Thymus (tissue), 11 donors: ENCODE results near the gene SYT2. TPM values are rescaled to one million over a fixed set of nuclear protein-coding genes. Genes with fewer than 3 reads are reported as not detected.

ENCODE experiments used
- DNase-seq, 9 donors: peaks; one replicate each; pipeline ENCODE4 v3.0.0-alpha.2; 2013; ENCODE audit warnings: low spot score in 9 of 9, low read depth in 6 of 9, missing footprints in 1 of 9
- H3K27ac ChIP-seq, 2 donors: one replicate each; pipeline ENCODE4 v1.5.1; 2013; ENCODE audit warnings: control low read depth in 1 of 2, low read depth in 1 of 2, low read length in 1 of 2, mild to moderate bottlenecking in 1 of 2, moderate library complexity in 1 of 2
- H3K27me3 ChIP-seq, 2 donors: one replicate each; pipeline ENCODE4 v1.5.1; 2013; ENCODE audit warnings: low read length in 1 of 2; ENCODE audit not compliant: control insufficient read depth in 2 of 2, insufficient read depth in 1 of 2
- H3K36me3 ChIP-seq, 2 donors: one replicate each; pipeline ENCODE4 v1.5.1; 2013; ENCODE audit warnings: low read length in 1 of 2, mild to moderate bottlenecking in 1 of 2, moderate library complexity in 1 of 2; ENCODE audit not compliant: control insufficient read depth in 2 of 2, insufficient read depth in 2 of 2
- H3K4me1 ChIP-seq, 2 donors: one replicate each; pipeline ENCODE4 v1.5.1; 2013; ENCODE audit warnings: low read length in 2 of 2; ENCODE audit not compliant: control insufficient read depth in 2 of 2, insufficient read depth in 2 of 2
- H3K4me3 ChIP-seq, 2 donors: one replicate each; pipeline ENCODE4 v1.5.1; 2013; ENCODE audit warnings: low read length in 2 of 2, control low read depth in 1 of 2, mild to moderate bottlenecking in 1 of 2
- H3K9me3 ChIP-seq, 2 donors: one replicate each; pipeline ENCODE4 v1.5.1; 2013; ENCODE audit warnings: low read length in 1 of 2, mild to moderate bottlenecking in 1 of 2; ENCODE audit not compliant: control insufficient read depth in 2 of 2, insufficient read depth in 1 of 2
- WGBS: extraction: QIAGEN DNeasy Blood & Tissue Kit; methylation state at CpG from one replicate; pipeline ENCODE4 v1.1.7; 2013; 5-methylcytosine and 5-hydroxymethylcytosine counted together
- polyA plus RNA-seq: library from polyadenylated mRNA; stranded (reverse); fragments of 200-250 nt; gene quantifications from one replicate; pipeline ENCODE4 v1.2.3, GENCODE V29; 2013
- total RNA-seq: library from RNA; stranded (reverse); fragments of 120-200 nt; gene quantifications from one replicate; pipeline ENCODE4 v1.2.4, GENCODE V29; 2013
- donor health status: healthy.

Gene SYT2
- total and polyA plus RNA-seq, 2 donors: 0.05 to 0.09 TPM

- DNase-seq: no peak
- Histone ChIP-seq H3K36me3 (no peaks in the 10 kb centered on the region), H3K9me3 (no peaks in the 10 kb centered on the region), H3K4me3 (no peak overlapping the region), H3K27ac (no peak overlapping the region), H3K27me3 (peaks cover 0 to 5% of the 10 kb centered on the region in 2 donors), H3K4me1 (no peaks in the 10 kb centered on the region)
- 94% methylated on average over 10 of the region's 10 CpGs for WGBS
Measured at GRCh38 chr1:202600432-202601041, 109.7 kb downstream of the SYT2 start.

- WGBS: 65% methylated on average over 16 of the region's 16 CpGs
- H3K9me3 ChIP-seq: no peaks in the 10 kb centered on the region
- peak in 4 of 9 donors; percentile 10 to 26 (median 13) for DNase-seq
- H3K4me1 ChIP-seq: no peaks in the 10 kb centered on the region
- no peak overlapping the region for H3K4me3 ChIP-seq
- no peaks in the 10 kb centered on the region for H3K36me3 ChIP-seq
- H3K27me3 ChIP-seq: peaks cover 0 to 5% of the 10 kb centered on the region in 2 donors
- no peak overlapping the region for H3K27ac ChIP-seq
Measured at GRCh38 chr1:202599669-202600431, 110.4 kb downstream of the SYT2 start.

- no peak for DNase-seq
- H3K9me3 ChIP-seq: no peaks in the 10 kb centered on the region
- H3K4me1 ChIP-seq: no peaks in the 10 kb centered on the region
- no peak overlapping the region for H3K4me3 ChIP-seq
- H3K36me3 ChIP-seq: no peaks in the 10 kb centered on the region
- peaks cover 0 to 5% of the 10 kb centered on the region in 2 donors for H3K27me3 ChIP-seq
- H3K27ac ChIP-seq: no peak overlapping the region
- 95% methylated on average over 3 of the region's 3 CpGs for WGBS
Measured at GRCh38 chr1:202597090-202597761, 113.0 kb downstream of the SYT2 start.

- H3K9me3 ChIP-seq: no peaks in the 10 kb centered on the region
- peaks cover 0 to 5% of the 10 kb centered on the region in 2 donors for H3K27me3 ChIP-seq
- H3K4me1 ChIP-seq: no peaks in the 10 kb centered on the region
- no peak for DNase-seq
- WGBS: 90% methylated on average over 13 of the region's 13 CpGs
- H3K27ac ChIP-seq: no peak overlapping the region
- no peak overlapping the region for H3K4me3 ChIP-seq
- H3K36me3 ChIP-seq: no peaks in the 10 kb centered on the region
Measured at GRCh38 chr1:202596638-202597037, 113.6 kb downstream of the SYT2 start.

GRCh38 chr1:202593845-202594244, 116.4 kb downstream of the SYT2 start:
- DNase-seq: no peak
- WGBS: 87% methylated on average over 4 of the region's 4 CpGs
- H3K4me3 ChIP-seq: no peak overlapping the region
- no peaks in the 10 kb centered on the region for H3K36me3 ChIP-seq
- peaks cover 0 to 6% of the 10 kb centered on the region in 2 donors for H3K9me3 ChIP-seq
- no peak overlapping the region for H3K27ac ChIP-seq
- no peaks in the 10 kb centered on the region for H3K4me1 ChIP-seq
- no peaks in the 10 kb centered on the region for H3K27me3 ChIP-seq

- Histone ChIP-seq H3K9me3 (peaks cover 0 to 6% of the 10 kb centered on the region in 2 donors), H3K36me3 (no peaks in the 10 kb centered on the region), H3K4me1 (no peaks in the 10 kb centered on the region), H3K27me3 (no peaks in the 10 kb centered on the region), H3K4me3 (no peak overlapping the region), H3K27ac (no peak overlapping the region)
- WGBS: 95% methylated on average over 7 of the region's 7 CpGs
- DNase-seq: no peak
Measured at GRCh38 chr1:202592146-202592545, 118.1 kb downstream of the SYT2 start.

GRCh38 chr1:202591515-202591914, 118.7 kb downstream of the SYT2 start:
- WGBS: 98% methylated on average over 7 of the region's 7 CpGs

GRCh38 chr1:202590975-202591411, 119.3 kb downstream of the SYT2 start:
- Histone ChIP-seq H3K27me3 (no peaks in the 10 kb centered on the region), H3K27ac (no peak overlapping the region), H3K4me1 (no peaks in the 10 kb centered on the region), H3K36me3 (no peaks in the 10 kb centered on the region), H3K9me3 (peaks cover 0 to 6% of the 10 kb centered on the region in 2 donors), H3K4me3 (no peak overlapping the region)
- 94% methylated on average over 5 of the region's 5 CpGs for WGBS
- no peak for DNase-seq

More at GRCh38 chr1:202591515-202591914, 118.7 kb downstream of the SYT2 start:
- Histone ChIP-seq H3K27ac (no peak overlapping the region), H3K4me3 (no peak overlapping the region), H3K9me3 (peaks cover 0 to 6% of the 10 kb centered on the region in 2 donors), H3K4me1 (no peaks in the 10 kb centered on the region), H3K27me3 (no peaks in the 10 kb centered on the region), H3K36me3 (no peaks in the 10 kb centered on the region)
- no peak for DNase-seq

- DNase-seq: no peak
- Histone ChIP-seq H3K9me3 (peaks cover 0 to 6% of the 10 kb centered on the region in 2 donors), H3K27me3 (no peaks in the 10 kb centered on the region), H3K36me3 (no peaks in the 10 kb centered on the region), H3K27ac (no peak overlapping the region), H3K4me3 (no peak overlapping the region), H3K4me1 (no peaks in the 10 kb centered on the region)
- 98% methylated on average over 4 of the region's 4 CpGs for WGBS
Measured at GRCh38 chr1:202590126-202590525, 120.1 kb downstream of the SYT2 start.
